Mesothelial cell of epicardium (in vitro differentiated cells): ENCODE data around the gene NBEA. TPM values are rescaled to one million over a fixed set of nuclear protein-coding genes. Genes with fewer than 3 reads are reported as not detected.

Source experiments
- DNase-seq, 2 experiments: peaks; one replicate each; pipeline ENCODE4 v3.0.0; 2021; ENCODE audit warnings: low spot score in 2 of 2; ENCODE audit not compliant: unreplicated experiment in 2 of 2
- H3K27ac Mint-ChIP-seq: 2 replicates; pipeline ENCODE4 v1.8.0; 2021; ENCODE audit warnings: mixed read lengths
- H3K27me3 Mint-ChIP-seq: 2 replicates; pipeline ENCODE4 v1.8.0; 2021; ENCODE audit warnings: low read depth, mixed read lengths
- H3K36me3 Mint-ChIP-seq: 2 replicates; pipeline ENCODE4 v1.8.0; 2021; ENCODE audit warnings: mixed read lengths
- H3K4me1 Mint-ChIP-seq: 2 replicates; pipeline ENCODE4 v1.8.0; 2021; ENCODE audit warnings: mixed read lengths
- H3K4me3 Mint-ChIP-seq: 2 replicates; pipeline ENCODE4 v1.8.0; 2021; ENCODE audit warnings: mild to moderate bottlenecking, moderate library complexity, mixed read lengths
- H3K9me3 Mint-ChIP-seq: 2 replicates; pipeline ENCODE4 v1.8.0; 2021; ENCODE audit warnings: mixed read lengths
- total RNA-seq: library from RNA; stranded (reverse); gene quantifications from 3 replicates; pipeline ENCODE4 v1.2.1, GENCODE V29; 2021
- TF ChIP-seq, protein P1 (sequence below): fragments of 200-600 bp; sonication (generic); IDR thresholded peaks from one replicate; pipeline ENCODE4 v1.5.0; 2021; ENCODE audit warnings: antibody characterized with exemption; ENCODE audit not compliant: unreplicated experiment

NBEA gene
- total RNA-seq, 1 donor from 2014 or later = 32.8 TPM

DNA sequence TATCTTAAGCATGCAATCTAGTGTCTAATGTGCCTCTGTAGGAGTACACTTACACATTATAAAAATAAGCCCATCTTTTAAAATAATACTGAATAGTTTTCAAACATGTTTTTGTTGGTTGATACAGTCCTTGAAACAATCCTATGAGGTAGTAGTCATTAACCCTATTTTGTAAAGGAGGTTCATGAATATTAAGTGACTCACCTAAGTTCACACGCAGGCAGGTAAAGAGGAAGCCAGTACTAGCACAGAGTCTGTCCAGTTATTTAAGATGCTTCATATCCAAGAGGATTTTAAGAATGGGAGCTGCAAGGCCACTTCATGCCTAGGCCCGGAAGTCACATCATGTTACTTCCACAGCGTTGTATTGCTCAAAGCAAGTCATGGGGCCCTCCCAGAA lies 655.4 kb downstream of the NBEA start:
- peaks cover 15% of the 10 kb centered on the region for H3K4me1 Mint-ChIP-seq
- TF ChIP-seq, protein P1, sequence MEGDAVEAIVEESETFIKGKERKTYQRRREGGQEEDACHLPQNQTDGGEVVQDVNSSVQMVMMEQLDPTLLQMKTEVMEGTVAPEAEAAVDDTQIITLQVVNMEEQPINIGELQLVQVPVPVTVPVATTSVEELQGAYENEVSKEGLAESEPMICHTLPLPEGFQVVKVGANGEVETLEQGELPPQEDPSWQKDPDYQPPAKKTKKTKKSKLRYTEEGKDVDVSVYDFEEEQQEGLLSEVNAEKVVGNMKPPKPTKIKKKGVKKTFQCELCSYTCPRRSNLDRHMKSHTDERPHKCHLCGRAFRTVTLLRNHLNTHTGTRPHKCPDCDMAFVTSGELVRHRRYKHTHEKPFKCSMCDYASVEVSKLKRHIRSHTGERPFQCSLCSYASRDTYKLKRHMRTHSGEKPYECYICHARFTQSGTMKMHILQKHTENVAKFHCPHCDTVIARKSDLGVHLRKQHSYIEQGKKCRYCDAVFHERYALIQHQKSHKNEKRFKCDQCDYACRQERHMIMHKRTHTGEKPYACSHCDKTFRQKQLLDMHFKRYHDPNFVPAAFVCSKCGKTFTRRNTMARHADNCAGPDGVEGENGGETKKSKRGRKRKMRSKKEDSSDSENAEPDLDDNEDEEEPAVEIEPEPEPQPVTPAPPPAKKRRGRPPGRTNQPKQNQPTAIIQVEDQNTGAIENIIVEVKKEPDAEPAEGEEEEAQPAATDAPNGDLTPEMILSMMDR = no peak
- no peak overlapping the region for H3K4me3 Mint-ChIP-seq
- H3K27ac Mint-ChIP-seq = no peak overlapping the region
- no peaks in the 10 kb centered on the region for H3K9me3 Mint-ChIP-seq
- no peaks in the 10 kb centered on the region for H3K27me3 Mint-ChIP-seq
- no peak for DNase-seq
- H3K36me3 Mint-ChIP-seq = peaks cover under 1% of the 10 kb centered on the region

DNA sequence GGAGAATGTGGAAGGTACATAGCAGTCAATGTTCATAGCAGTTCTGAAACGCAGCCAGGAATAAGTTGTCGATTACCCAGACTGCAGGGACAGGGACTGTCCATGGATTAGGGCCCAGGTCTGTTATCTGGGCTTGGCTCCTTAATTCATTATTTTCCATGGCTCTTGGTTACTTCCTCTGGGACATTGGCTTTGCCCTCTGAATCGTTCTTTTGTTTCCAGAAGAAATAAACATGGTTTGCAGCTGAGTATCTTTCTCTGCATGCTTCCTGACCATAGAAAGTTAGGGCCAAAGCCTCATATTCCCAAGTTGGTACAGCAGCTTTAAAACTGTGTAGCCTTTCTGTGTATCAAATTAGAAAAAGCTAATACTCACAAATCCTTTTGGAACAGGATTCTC lies 656.2 kb downstream of the NBEA start:
- DNase-seq = no peak
- TF ChIP-seq, protein P1 = no peak
- H3K4me1 Mint-ChIP-seq = peaks cover 15% of the 10 kb centered on the region
- H3K9me3 Mint-ChIP-seq = no peaks in the 10 kb centered on the region
- no peak overlapping the region for H3K4me3 Mint-ChIP-seq
- no peak overlapping the region for H3K27ac Mint-ChIP-seq
- no peaks in the 10 kb centered on the region for H3K36me3 Mint-ChIP-seq
- no peaks in the 10 kb centered on the region for H3K27me3 Mint-ChIP-seq

DNA sequence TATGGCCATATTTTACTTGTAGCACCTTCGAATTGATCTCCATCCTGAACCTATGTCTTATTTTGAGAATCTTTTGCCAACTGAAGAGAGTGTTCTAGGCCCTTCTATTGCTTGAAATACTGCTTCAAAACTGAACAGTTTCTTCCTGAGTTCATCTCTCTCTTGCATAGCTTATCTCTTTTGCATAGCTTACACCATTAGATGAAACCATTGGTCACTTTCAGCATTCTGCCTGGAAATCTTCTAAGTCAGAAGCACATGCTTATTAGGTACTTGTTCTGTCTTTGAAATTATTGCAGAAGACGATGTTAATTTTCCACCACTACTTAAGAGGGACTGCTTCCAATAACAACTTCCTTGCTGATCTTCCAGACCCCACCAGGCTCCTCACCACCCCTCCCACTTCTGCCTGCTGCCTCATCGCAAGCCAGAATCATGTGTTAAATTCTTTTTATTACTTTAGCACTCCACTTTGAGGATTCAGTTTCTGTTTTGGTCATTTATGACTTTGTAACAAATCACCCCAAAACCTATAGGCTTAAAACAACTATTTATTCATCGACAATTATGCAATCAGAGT lies 656.8 kb downstream of the NBEA start:
- no peaks in the 10 kb centered on the region for H3K36me3 Mint-ChIP-seq
- TF ChIP-seq, protein P1 = no peak
- peaks cover 15% of the 10 kb centered on the region for H3K4me1 Mint-ChIP-seq
- no peak overlapping the region for H3K4me3 Mint-ChIP-seq
- no peaks in the 10 kb centered on the region for H3K9me3 Mint-ChIP-seq
- no peak overlapping the region for H3K27ac Mint-ChIP-seq
- no peak for DNase-seq
- H3K27me3 Mint-ChIP-seq = no peaks in the 10 kb centered on the region

DNA sequence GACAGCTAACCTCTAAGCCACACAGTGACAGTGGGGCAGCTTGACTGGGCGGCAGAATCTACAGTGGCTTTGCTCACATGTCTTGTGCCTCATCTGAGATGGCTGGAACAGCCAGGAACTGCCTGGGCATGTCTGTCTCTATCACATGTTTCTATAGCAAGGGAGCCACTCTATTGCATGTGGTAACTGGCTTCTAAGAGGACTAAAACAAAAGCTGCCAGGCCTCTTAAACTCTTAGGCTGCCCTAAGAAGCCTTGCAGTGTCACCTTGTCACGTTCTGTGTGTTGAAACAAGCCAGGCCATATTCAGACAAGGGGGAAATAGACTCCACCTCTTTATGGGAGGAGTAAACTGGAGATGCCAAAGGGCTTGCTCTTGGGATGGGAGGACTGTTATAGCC lies 657.3 kb downstream of the NBEA start:
- H3K4me3 Mint-ChIP-seq = no peak overlapping the region
- TF ChIP-seq, protein P1 = no peak
- no peaks in the 10 kb centered on the region for H3K27me3 Mint-ChIP-seq
- peaks cover 15% of the 10 kb centered on the region for H3K4me1 Mint-ChIP-seq
- no peaks in the 10 kb centered on the region for H3K9me3 Mint-ChIP-seq
- DNase-seq = no peak
- H3K27ac Mint-ChIP-seq = peak overlapping the region; percentile 36
- H3K36me3 Mint-ChIP-seq = no peaks in the 10 kb centered on the region

DNA sequence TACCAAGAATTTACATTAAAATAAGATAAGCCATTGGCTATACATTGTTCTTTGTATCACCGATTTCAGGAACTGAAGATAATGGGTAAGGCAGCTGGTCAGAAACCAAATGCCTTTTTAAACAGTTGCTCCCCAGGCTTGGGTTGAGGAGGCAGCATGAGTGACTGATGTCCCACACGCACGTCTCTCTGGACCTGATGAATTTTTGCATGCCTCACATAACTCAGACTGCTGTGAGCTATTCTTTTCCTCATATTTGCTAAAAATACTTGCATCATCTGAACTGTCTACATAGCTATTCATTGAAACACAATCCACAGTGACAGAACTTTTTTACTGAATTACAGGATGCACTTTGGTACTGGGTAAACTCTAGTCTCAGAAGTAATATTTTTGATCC lies 658.1 kb downstream of the NBEA start:
- Mint-ChIP-seq H3K27me3 (no peaks in the 10 kb centered on the region), H3K4me3 (no peak overlapping the region), H3K9me3 (no peaks in the 10 kb centered on the region), H3K36me3 (no peaks in the 10 kb centered on the region), H3K27ac (no peak overlapping the region), H3K4me1 (peaks cover 15% of the 10 kb centered on the region)
- no peak for DNase-seq
- TF ChIP-seq, protein P1 = no peak
